ENCODE results near the gene TTC7B.

Gene TTC7B

DNA sequence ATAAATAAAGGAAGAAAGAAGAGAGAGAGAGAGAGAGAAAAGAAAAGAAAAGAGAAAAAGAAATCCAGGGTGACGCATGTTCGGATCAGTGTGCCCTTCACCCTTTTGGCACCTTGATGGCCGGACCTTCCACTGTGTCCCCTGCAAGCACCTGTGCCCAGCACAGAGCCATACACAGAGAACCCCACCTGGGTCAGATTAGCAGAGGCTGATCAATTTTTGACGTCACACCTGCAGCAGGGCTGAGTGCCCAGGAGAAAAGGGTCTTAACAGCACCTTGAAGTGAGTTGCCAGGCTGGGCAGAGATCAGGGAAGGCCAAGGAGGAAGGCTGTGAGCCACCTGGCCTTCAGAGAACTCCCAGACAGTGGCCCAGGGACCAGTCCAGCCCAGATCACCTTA lies 305.0 kb downstream of the TTC7B start:
- no peaks in the 10 kb centered on the region for H3K9me2 ChIP-seq (replicated peaks; ENCODE audit: insufficient read depth, low read length)
- no peaks in the 10 kb centered on the region for H3K36me3 ChIP-seq (ENCODE audit: low read length)
- no peaks in the 10 kb centered on the region for H4K20me1 ChIP-seq (ENCODE audit: low read depth, low read length)
- H3K4me2 ChIP-seq (ENCODE audit: low read depth, low read length, poor library complexity, severe bottlenecking) = no peak overlapping the region
- no peaks in the 10 kb centered on the region for H3K27me3 ChIP-seq (ENCODE audit: low read length)
- H3F3A ChIP-seq (ENCODE audit: insufficient read depth) = no peaks in the 10 kb centered on the region
- no peak overlapping the region for H2AFZ ChIP-seq (ENCODE audit: low read depth, low read length, severe bottlenecking)
- no peak overlapping the region for H3K4me3 ChIP-seq (ENCODE audit: insufficient read depth, low read length, poor library complexity, severe bottlenecking)
- no peak for TF ChIP-seq EZH2phosphoT487 (conservative IDR thresholded peaks at IDR 0.05; ENCODE audit: low read length)
- TF ChIP-seq, protein P1, sequence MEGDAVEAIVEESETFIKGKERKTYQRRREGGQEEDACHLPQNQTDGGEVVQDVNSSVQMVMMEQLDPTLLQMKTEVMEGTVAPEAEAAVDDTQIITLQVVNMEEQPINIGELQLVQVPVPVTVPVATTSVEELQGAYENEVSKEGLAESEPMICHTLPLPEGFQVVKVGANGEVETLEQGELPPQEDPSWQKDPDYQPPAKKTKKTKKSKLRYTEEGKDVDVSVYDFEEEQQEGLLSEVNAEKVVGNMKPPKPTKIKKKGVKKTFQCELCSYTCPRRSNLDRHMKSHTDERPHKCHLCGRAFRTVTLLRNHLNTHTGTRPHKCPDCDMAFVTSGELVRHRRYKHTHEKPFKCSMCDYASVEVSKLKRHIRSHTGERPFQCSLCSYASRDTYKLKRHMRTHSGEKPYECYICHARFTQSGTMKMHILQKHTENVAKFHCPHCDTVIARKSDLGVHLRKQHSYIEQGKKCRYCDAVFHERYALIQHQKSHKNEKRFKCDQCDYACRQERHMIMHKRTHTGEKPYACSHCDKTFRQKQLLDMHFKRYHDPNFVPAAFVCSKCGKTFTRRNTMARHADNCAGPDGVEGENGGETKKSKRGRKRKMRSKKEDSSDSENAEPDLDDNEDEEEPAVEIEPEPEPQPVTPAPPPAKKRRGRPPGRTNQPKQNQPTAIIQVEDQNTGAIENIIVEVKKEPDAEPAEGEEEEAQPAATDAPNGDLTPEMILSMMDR (IDR thresholded peaks at IDR 0.05; ENCODE audit: insufficient read depth, low read length, poor library complexity, severe bottlenecking) = no peak
- H3K79me2 ChIP-seq (ENCODE audit: insufficient read depth, low read length) = no peaks in the 10 kb centered on the region
- no peak overlapping the region for H3K9ac ChIP-seq (ENCODE audit: low read length)
- no peaks in the 10 kb centered on the region for H3K9me3 ChIP-seq (ENCODE audit: insufficient read depth, low read length)
- no peak overlapping the region for H3K27ac ChIP-seq (ENCODE audit: low read depth, low read length)

DNA sequence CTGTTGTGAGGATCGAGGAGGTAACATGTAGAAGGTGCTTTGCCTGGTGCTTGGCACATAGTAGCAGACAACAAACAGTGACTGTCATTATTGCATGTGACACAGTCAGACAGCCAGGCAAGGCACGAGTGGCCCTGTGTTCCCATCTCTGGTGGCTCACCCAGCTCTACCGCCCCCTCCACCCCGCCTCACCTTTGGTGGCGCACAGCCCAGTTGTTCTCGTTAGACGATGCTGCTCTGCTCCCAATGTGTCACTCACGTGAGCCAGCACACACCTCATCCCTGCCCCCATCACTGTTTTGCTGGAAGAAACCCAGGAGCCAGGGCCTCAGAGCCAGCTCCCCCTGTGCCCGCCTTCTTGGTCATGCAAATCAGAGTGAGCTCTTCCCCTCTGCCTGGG lies 306.1 kb downstream of the TTC7B start:
- H3K36me3 ChIP-seq (ENCODE audit: low read length) = no peaks in the 10 kb centered on the region
- no peak overlapping the region for H3K4me3 ChIP-seq (ENCODE audit: insufficient read depth, low read length, poor library complexity, severe bottlenecking)
- TF ChIP-seq, protein P1 (IDR thresholded peaks at IDR 0.05; ENCODE audit: insufficient read depth, low read length, poor library complexity, severe bottlenecking) = no peak
- no peak for TF ChIP-seq EZH2phosphoT487 (conservative IDR thresholded peaks at IDR 0.05; ENCODE audit: low read length)
- H3K79me2 ChIP-seq (ENCODE audit: insufficient read depth, low read length) = no peaks in the 10 kb centered on the region
- H3K4me2 ChIP-seq (ENCODE audit: low read depth, low read length, poor library complexity, severe bottlenecking) = no peak overlapping the region
- no peak overlapping the region for H3K27ac ChIP-seq (ENCODE audit: low read depth, low read length)
- H3F3A ChIP-seq (ENCODE audit: insufficient read depth) = no peaks in the 10 kb centered on the region
- H3K9me2 ChIP-seq (replicated peaks; ENCODE audit: insufficient read depth, low read length) = no peaks in the 10 kb centered on the region
- no peak overlapping the region for H2AFZ ChIP-seq (ENCODE audit: low read depth, low read length, severe bottlenecking)
- no peaks in the 10 kb centered on the region for H3K27me3 ChIP-seq (ENCODE audit: low read length)
- H4K20me1 ChIP-seq (ENCODE audit: low read depth, low read length) = no peaks in the 10 kb centered on the region
- no peak overlapping the region for H3K9ac ChIP-seq (ENCODE audit: low read length)
- H3K9me3 ChIP-seq (ENCODE audit: insufficient read depth, low read length) = no peaks in the 10 kb centered on the region

DNA sequence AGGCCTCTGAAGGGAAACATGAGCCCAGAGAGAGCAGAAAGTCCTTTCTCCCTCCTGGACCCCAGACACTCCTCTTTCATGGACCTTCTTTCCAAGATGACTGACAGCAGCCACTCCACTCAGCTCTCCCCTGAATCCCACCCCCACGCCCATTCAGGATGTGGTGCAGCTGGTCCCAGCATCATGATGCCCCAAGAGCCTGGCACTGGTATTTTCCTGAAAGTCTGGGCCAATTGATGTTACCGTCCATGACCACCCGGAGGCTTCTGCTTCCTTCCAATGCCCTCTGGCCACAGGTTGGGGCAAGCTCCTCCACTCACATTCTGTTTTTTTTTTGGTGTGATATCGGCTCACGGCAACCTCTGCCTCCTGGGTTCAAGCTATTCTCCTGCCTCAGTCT lies 306.8 kb downstream of the TTC7B start:
- H3K9ac ChIP-seq (ENCODE audit: low read length) = no peak overlapping the region
- H3K9me2 ChIP-seq (replicated peaks; ENCODE audit: insufficient read depth, low read length) = no peaks in the 10 kb centered on the region
- H3F3A ChIP-seq (ENCODE audit: insufficient read depth) = no peaks in the 10 kb centered on the region
- no peak overlapping the region for H3K27ac ChIP-seq (ENCODE audit: low read depth, low read length)
- H3K27me3 ChIP-seq (ENCODE audit: low read length) = no peaks in the 10 kb centered on the region
- no peak overlapping the region for H2AFZ ChIP-seq (ENCODE audit: low read depth, low read length, severe bottlenecking)
- H3K4me3 ChIP-seq (ENCODE audit: insufficient read depth, low read length, poor library complexity, severe bottlenecking) = no peak overlapping the region
- no peaks in the 10 kb centered on the region for H4K20me1 ChIP-seq (ENCODE audit: low read depth, low read length)
- no peaks in the 10 kb centered on the region for H3K79me2 ChIP-seq (ENCODE audit: insufficient read depth, low read length)
- H3K9me3 ChIP-seq (ENCODE audit: insufficient read depth, low read length) = no peaks in the 10 kb centered on the region
- TF ChIP-seq, protein P1 (IDR thresholded peaks at IDR 0.05; ENCODE audit: insufficient read depth, low read length, poor library complexity, severe bottlenecking) = no peak
- no peak for TF ChIP-seq EZH2phosphoT487 (conservative IDR thresholded peaks at IDR 0.05; ENCODE audit: low read length)
- H3K4me2 ChIP-seq (ENCODE audit: low read depth, low read length, poor library complexity, severe bottlenecking) = no peak overlapping the region
- H3K36me3 ChIP-seq (ENCODE audit: low read length) = no peaks in the 10 kb centered on the region

Measured in SU-DHL-6 (cell line).